T-helper 2 cell treated with Interferon-gamma antibody and Interleukin-4, amounts not matched to agents 5 μg/mL and 100 μg/mL, for 36 hours (primary cell): ENCODE measurements around the gene ACSM5.
"Not testable (repeated sequence)": the region's sequence is repeated elsewhere in the genome, so short reads cannot be mapped to it uniquely, and the experiment has no call there.

Experiments
- DNase-seq: peaks from one replicate; pipeline ENCODE4 v3.0.0; 2021; ENCODE audit warnings: low spot score
- H3K27ac Mint-ChIP-seq: one replicate; pipeline ENCODE4 v1.8.0; 2021; ENCODE audit warnings: mild to moderate bottlenecking, mixed read lengths
- H3K27me3 Mint-ChIP-seq: one replicate; pipeline ENCODE4 v1.8.0; 2021; ENCODE audit warnings: low read depth, mixed read lengths
- H3K36me3 Mint-ChIP-seq: one replicate; pipeline ENCODE4 v1.8.0; 2021; ENCODE audit warnings: low read depth, mixed read lengths
- H3K4me1 Mint-ChIP-seq: one replicate; pipeline ENCODE4 v1.8.0; 2021; ENCODE audit warnings: low read depth, mixed read lengths
- H3K4me3 Mint-ChIP-seq: one replicate; pipeline ENCODE4 v1.8.0; 2022; ENCODE audit warnings: mild to moderate bottlenecking, moderate library complexity, mixed read lengths
- H3K9me3 Mint-ChIP-seq: one replicate; pipeline ENCODE4 v1.8.0; 2021; ENCODE audit warnings: mixed read lengths

ACSM5 gene

GRCh38 chr16:20451364-20451763 is 42.0 kb downstream of the ACSM5 start, which contains the start of gene ACSM2A:
ACSM2A (plus strand) TSS chr16:20451521; CDS start chr16:20460115, 8,594 bp downstream.
- not testable (repeated sequence) for H3K36me3 Mint-ChIP-seq, H3K27me3 Mint-ChIP-seq, H3K4me1 Mint-ChIP-seq, H3K9me3 Mint-ChIP-seq, DNase-seq, H3K27ac Mint-ChIP-seq, H3K4me3 Mint-ChIP-seq

- not testable (repeated sequence) for H3K9me3 Mint-ChIP-seq, DNase-seq, H3K27ac Mint-ChIP-seq, H3K4me1 Mint-ChIP-seq, H3K27me3 Mint-ChIP-seq, H3K36me3 Mint-ChIP-seq, H3K4me3 Mint-ChIP-seq
Measured at GRCh38 chr16:20453633-20454032, 44.3 kb downstream of the ACSM5 start.

- not testable (repeated sequence) for H3K9me3 Mint-ChIP-seq, H3K36me3 Mint-ChIP-seq, DNase-seq, H3K27me3 Mint-ChIP-seq, H3K4me1 Mint-ChIP-seq, H3K27ac Mint-ChIP-seq, H3K4me3 Mint-ChIP-seq
Measured at GRCh38 chr16:20459227-20459626, 49.9 kb downstream of the ACSM5 start.

GRCh38 chr16:20460313-20460712 is 51.0 kb downstream of the ACSM5 start:
- not testable (repeated sequence) for H3K4me1 Mint-ChIP-seq, DNase-seq, H3K9me3 Mint-ChIP-seq, H3K27me3 Mint-ChIP-seq, H3K27ac Mint-ChIP-seq, H3K36me3 Mint-ChIP-seq, H3K4me3 Mint-ChIP-seq

- H3K36me3 Mint-ChIP-seq, H3K27ac Mint-ChIP-seq, H3K27me3 Mint-ChIP-seq, H3K9me3 Mint-ChIP-seq, H3K4me1 Mint-ChIP-seq, H3K4me3 Mint-ChIP-seq, DNase-seq: not testable (repeated sequence)
Measured at GRCh38 chr16:20468954-20469353, 59.6 kb downstream of the ACSM5 start.

GRCh38 chr16:20469930-20470329 is 60.6 kb downstream of the ACSM5 start:
- H3K36me3 Mint-ChIP-seq, H3K27me3 Mint-ChIP-seq, H3K9me3 Mint-ChIP-seq, H3K4me1 Mint-ChIP-seq, H3K27ac Mint-ChIP-seq, H3K4me3 Mint-ChIP-seq: not testable (repeated sequence)
- DNase-seq, result peak; percentile 14

GRCh38 chr16:20470732-20471131 is 61.4 kb downstream of the ACSM5 start:
- H3K4me3 Mint-ChIP-seq, H3K27me3 Mint-ChIP-seq, H3K9me3 Mint-ChIP-seq, H3K4me1 Mint-ChIP-seq, H3K27ac Mint-ChIP-seq, H3K36me3 Mint-ChIP-seq: not testable (repeated sequence)
- DNase-seq, result peak; percentile 6

GRCh38 chr16:20477188-20477744 is 67.9 kb downstream of the ACSM5 start:
- H3K27me3 Mint-ChIP-seq, H3K4me1 Mint-ChIP-seq, DNase-seq, H3K27ac Mint-ChIP-seq, H3K36me3 Mint-ChIP-seq, H3K4me3 Mint-ChIP-seq, H3K9me3 Mint-ChIP-seq: not testable (repeated sequence)

GRCh38 chr16:20483989-20484388 is 74.7 kb downstream of the ACSM5 start:
- not testable (repeated sequence) for H3K36me3 Mint-ChIP-seq, H3K9me3 Mint-ChIP-seq, H3K4me3 Mint-ChIP-seq, DNase-seq, H3K4me1 Mint-ChIP-seq, H3K27ac Mint-ChIP-seq, H3K27me3 Mint-ChIP-seq

GRCh38 chr16:20484726-20485125 is 75.4 kb downstream of the ACSM5 start:
- Mint-ChIP-seq H3K4me1 (no peaks in the 10 kb centered on the region), H3K36me3 (no peaks in the 10 kb centered on the region), H3K27ac (no peak overlapping the region), H3K4me3 (no peak overlapping the region), H3K9me3 (no peaks in the 10 kb centered on the region), H3K27me3 (no peaks in the 10 kb centered on the region)
- DNase-seq, result no peak

GRCh38 chr16:20485408-20485807 is 76.1 kb downstream of the ACSM5 start:
- Mint-ChIP-seq H3K4me1 (no peaks in the 10 kb centered on the region), H3K4me3 (no peak overlapping the region), H3K27me3 (no peaks in the 10 kb centered on the region), H3K9me3 (no peaks in the 10 kb centered on the region), H3K36me3 (no peaks in the 10 kb centered on the region), H3K27ac (no peak overlapping the region)
- no peak for DNase-seq
